ENCODE measurements around the gene HFM1.
"Not testable (repeated sequence)": the region's sequence is repeated elsewhere in the genome, so short reads cannot be mapped to it uniquely, and the experiment has no call there.

HFM1 gene

DNA sequence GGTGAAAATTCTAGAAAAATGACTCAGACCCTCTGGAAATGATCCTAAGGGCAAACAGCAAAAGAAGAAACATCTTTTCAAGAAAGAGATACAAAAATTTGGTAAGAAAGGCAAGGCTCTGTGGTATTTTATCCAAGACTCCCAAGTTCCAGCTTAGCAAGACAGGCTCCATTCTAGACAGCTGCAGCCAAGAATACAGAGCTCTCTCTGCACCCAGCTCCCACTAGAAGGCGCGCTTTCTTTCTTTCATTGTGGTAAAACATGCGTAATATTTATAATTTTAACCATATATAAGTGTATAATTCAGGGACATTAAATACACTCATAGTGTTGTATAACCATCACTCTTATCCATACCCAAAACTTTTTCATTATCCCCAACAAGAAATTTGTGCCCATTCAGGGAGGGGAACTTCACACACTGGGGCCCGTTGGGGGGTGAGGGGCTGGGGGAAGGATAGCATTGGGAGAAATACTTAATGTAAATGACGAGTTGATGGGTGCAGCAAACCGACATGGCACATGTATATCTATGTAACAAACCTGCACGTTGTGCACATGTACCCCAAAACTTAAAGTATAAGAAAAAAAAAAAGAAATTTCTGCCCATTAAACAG lies 2.2 kb upstream of the HFM1 start:
- Histone ChIP-seq H3K4me1 (ENCODE audit: control insufficient read depth, insufficient read depth, low read length) (no peaks in the 10 kb centered on the region), H3K9me3 (ENCODE audit: control insufficient read depth, low read length) (no peaks in the 10 kb centered on the region), H3K36me3 (ENCODE audit: control insufficient read depth, insufficient read depth, low read length) (no peaks in the 10 kb centered on the region), H3K4me3 (ENCODE audit: low read length) (no peak overlapping the region), H3K9ac (ENCODE audit: low read length) (no peak overlapping the region), H3K27me3 (ENCODE audit: control insufficient read depth, insufficient read depth, low read length) (peaks cover 10% of the 10 kb centered on the region)

DNA sequence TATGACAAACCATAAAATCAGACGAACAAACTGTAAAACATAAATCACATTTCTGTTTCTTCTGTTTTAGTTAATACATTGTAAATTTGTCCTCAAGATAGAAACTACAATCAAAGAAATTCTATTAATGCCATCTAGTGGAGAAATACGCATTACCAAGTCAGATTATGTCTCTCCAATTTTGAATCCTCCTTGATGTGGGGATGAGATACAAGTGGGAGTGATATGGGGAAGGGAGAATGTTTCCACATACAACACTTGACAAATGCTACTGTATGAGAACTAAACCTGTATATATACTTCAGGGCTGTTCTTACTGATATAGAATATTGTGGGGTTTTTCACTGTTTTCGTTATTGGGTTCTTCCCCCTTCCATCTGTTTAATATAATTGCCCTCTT lies 2.6 kb downstream of the HFM1 start:
- H3K36me3 ChIP-seq (ENCODE audit: control insufficient read depth, insufficient read depth, low read length) = no peaks in the 10 kb centered on the region
- no peaks in the 10 kb centered on the region for H3K9me3 ChIP-seq (ENCODE audit: control insufficient read depth, low read length)
- no peak overlapping the region for H3K4me3 ChIP-seq (ENCODE audit: low read length)
- peaks cover 10% of the 10 kb centered on the region for H3K27me3 ChIP-seq (ENCODE audit: control insufficient read depth, insufficient read depth, low read length)
- no peak overlapping the region for H3K9ac ChIP-seq (ENCODE audit: low read length)
- H3K4me1 ChIP-seq (ENCODE audit: control insufficient read depth, insufficient read depth, low read length) = no peaks in the 10 kb centered on the region

DNA sequence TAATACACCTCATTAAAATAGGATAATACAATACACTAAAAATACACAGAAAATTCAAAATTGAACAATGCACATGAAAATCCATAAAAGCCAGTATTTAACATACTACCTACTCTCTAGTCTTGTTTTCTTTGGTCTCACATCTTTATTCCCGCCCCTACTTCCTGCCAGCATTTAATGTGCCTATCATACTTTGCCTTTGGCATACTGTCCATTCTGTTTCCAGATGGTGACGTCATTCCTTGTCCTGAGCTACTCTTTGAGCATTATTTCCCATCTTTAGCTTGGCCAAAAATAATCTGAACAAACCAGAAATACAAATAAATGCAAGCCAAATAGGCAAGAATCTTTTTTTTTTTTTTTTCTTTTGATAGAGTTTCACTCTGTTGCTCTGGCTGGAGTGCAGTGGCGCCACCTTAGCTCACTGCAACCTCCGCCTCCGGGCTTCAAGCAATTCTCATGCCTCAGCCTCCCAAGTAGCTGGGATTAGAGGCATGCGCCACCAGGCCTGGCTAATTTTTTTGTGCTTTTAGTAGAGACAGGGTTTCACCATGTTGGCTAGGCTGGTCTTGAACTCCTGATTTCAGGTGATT lies 4.4 kb downstream of the HFM1 start:
- H3K9ac ChIP-seq (ENCODE audit: low read length) = no peak overlapping the region
- H3K4me1 ChIP-seq (ENCODE audit: control insufficient read depth, insufficient read depth, low read length) = no peaks in the 10 kb centered on the region
- H3K4me3 ChIP-seq (ENCODE audit: low read length) = no peak overlapping the region
- no peaks in the 10 kb centered on the region for H3K9me3 ChIP-seq (ENCODE audit: control insufficient read depth, low read length)
- H3K36me3 ChIP-seq (ENCODE audit: control insufficient read depth, insufficient read depth, low read length) = no peaks in the 10 kb centered on the region
- peaks cover 10% of the 10 kb centered on the region for H3K27me3 ChIP-seq (ENCODE audit: control insufficient read depth, insufficient read depth, low read length)

DNA sequence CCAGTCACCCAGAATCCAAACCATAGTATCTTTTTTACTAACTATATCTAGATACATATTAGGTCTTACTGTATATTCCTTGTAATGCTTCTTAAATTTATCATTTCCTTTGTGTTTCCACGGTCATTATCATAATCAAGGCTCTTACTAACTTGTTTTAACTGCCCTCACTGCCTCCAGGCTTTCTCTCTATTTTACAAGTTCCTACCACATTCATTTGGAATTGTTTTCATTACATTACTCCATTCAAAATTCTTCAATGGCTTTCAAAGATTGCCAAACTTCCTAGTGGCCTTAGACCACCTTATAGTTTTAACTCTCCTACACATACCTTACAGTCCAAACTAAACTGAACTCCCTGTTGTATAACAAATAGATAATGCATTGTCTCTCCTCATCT lies 6.3 kb downstream of the HFM1 start:
- no peaks in the 10 kb centered on the region for H3K4me1 ChIP-seq (ENCODE audit: control insufficient read depth, insufficient read depth, low read length)
- no peaks in the 10 kb centered on the region for H3K36me3 ChIP-seq (ENCODE audit: control insufficient read depth, insufficient read depth, low read length)
- H3K27me3 ChIP-seq (ENCODE audit: control insufficient read depth, insufficient read depth, low read length) = no peaks in the 10 kb centered on the region
- H3K9me3 ChIP-seq (ENCODE audit: control insufficient read depth, low read length) = no peaks in the 10 kb centered on the region
- H3K9ac ChIP-seq (ENCODE audit: low read length) = no peak overlapping the region
- H3K4me3 ChIP-seq (ENCODE audit: low read length) = no peak overlapping the region

DNA sequence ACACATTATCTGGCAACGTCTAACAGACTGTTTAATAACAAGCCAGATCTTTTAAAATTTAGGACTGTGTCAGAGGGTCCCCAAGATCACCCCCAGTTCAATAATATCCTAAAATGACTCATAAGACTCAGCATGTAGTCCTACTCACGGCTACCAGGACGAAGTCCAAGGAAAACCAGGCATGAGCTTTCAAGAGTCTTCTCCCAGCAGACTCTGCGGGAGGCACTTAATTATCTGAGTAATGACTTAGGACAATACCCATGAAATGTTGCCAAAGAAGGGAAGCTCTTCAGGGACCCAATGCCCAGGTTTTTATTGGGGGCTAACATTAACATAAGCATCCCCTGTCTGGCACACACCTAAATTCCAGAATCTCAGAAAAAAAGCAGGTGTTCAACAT lies 7.0 kb downstream of the HFM1 start:
- H3K4me3 ChIP-seq (ENCODE audit: low read length) = no peak overlapping the region
- no peak overlapping the region for H3K9ac ChIP-seq (ENCODE audit: low read length)
- no peaks in the 10 kb centered on the region for H3K9me3 ChIP-seq (ENCODE audit: control insufficient read depth, low read length)
- H3K27me3 ChIP-seq (ENCODE audit: control insufficient read depth, insufficient read depth, low read length) = no peaks in the 10 kb centered on the region
- H3K36me3 ChIP-seq (ENCODE audit: control insufficient read depth, insufficient read depth, low read length) = no peaks in the 10 kb centered on the region
- H3K4me1 ChIP-seq (ENCODE audit: control insufficient read depth, insufficient read depth, low read length) = no peaks in the 10 kb centered on the region

DNA sequence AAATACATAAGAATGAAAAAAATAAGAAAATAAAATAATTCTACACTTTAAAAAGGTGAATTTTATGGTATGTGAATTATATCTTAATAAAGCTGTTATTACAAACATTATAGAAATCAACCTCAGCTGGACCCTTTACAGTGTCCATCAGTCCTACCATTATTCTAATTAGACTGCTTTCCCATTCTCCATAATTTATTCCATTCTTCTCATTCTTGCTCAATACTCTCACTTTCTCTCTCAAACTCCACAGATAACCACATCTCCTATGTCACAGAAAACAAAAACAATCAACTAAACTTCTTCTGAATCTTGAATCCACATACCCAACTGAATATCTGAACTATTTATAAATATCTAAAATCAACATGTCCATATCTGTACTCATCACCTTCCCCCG lies 11.6 kb downstream of the HFM1 start:
- H3K9ac ChIP-seq (ENCODE audit: low read length) = no peak overlapping the region
- no peaks in the 10 kb centered on the region for H3K9me3 ChIP-seq (ENCODE audit: control insufficient read depth, low read length)
- no peaks in the 10 kb centered on the region for H3K4me1 ChIP-seq (ENCODE audit: control insufficient read depth, insufficient read depth, low read length)
- H3K36me3 ChIP-seq (ENCODE audit: control insufficient read depth, insufficient read depth, low read length) = no peaks in the 10 kb centered on the region
- H3K4me3 ChIP-seq (ENCODE audit: low read length) = no peak overlapping the region
- H3K27me3 ChIP-seq (ENCODE audit: control insufficient read depth, insufficient read depth, low read length) = no peaks in the 10 kb centered on the region

DNA sequence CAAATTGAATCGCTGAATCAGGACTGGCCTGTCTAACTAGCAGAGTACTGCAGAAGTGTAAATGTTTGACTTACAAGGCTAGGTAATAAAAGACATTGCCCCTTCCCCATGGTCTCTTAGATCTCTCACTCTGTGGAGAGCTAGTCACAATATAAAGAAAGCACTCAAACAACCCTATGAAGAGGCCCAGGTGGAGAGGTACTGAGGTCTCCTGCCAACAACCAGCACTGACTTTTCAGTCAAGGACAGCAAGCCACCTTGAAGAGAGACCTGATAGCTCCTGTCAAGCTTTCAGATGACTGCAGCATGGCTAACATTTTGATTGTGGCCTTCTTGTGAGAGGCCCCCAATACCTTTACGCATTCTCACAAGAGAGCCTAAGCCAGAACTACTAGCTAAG lies 18.5 kb downstream of the HFM1 start:
- H3K9me3 ChIP-seq (ENCODE audit: control insufficient read depth, low read length) = no peaks in the 10 kb centered on the region
- H3K9ac ChIP-seq (ENCODE audit: low read length) = no peak overlapping the region
- no peaks in the 10 kb centered on the region for H3K27me3 ChIP-seq (ENCODE audit: control insufficient read depth, insufficient read depth, low read length)
- H3K4me1 ChIP-seq (ENCODE audit: control insufficient read depth, insufficient read depth, low read length) = no peaks in the 10 kb centered on the region
- H3K4me3 ChIP-seq (ENCODE audit: low read length) = no peak overlapping the region
- no peaks in the 10 kb centered on the region for H3K36me3 ChIP-seq (ENCODE audit: control insufficient read depth, insufficient read depth, low read length)

DNA sequence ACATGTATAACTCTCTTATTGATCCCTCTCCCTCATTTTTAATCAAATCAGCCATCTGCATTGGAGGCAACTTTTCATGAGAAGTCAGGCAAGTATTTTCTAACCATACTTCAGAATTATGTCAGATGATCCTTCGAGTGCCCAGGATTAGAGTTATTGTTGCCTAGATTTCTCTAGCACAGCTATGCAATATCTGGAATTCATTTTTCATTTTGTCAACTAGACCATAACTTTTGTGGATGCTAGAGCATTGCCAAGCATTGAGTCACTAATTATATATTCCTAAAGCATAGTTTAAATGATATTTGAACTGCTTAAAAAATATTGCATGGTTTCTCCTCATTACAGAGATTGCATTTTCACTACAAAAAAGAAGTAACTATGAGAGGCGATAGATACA lies 21.2 kb downstream of the HFM1 start:
- no peaks in the 10 kb centered on the region for H3K4me1 ChIP-seq (ENCODE audit: control insufficient read depth, insufficient read depth, low read length)
- no peak overlapping the region for H3K9ac ChIP-seq (ENCODE audit: low read length)
- no peaks in the 10 kb centered on the region for H3K36me3 ChIP-seq (ENCODE audit: control insufficient read depth, insufficient read depth, low read length)
- no peaks in the 10 kb centered on the region for H3K27me3 ChIP-seq (ENCODE audit: control insufficient read depth, insufficient read depth, low read length)
- no peaks in the 10 kb centered on the region for H3K9me3 ChIP-seq (ENCODE audit: control insufficient read depth, low read length)
- H3K4me3 ChIP-seq (ENCODE audit: low read length) = no peak overlapping the region

DNA sequence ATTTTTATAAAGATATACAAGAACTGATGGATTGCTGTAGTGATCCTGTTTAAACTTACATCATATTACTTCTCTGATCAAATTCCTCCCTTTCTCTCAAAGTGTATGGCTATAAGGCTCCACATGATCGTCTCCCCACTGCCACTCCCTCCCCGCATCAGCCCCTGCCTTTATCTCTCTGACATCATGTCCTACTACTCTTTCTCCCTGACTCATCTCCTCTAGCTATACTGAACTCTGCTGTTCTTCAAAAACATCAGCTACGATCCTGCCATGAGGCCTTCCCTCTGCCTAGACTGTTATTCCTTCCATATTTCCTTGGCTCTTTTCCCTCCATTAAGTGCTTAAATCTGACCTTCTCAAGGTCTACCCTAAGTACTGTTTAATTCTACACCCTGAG lies 22.8 kb downstream of the HFM1 start:
- no peaks in the 10 kb centered on the region for H3K27me3 ChIP-seq (ENCODE audit: control insufficient read depth, insufficient read depth, low read length)

DNA sequence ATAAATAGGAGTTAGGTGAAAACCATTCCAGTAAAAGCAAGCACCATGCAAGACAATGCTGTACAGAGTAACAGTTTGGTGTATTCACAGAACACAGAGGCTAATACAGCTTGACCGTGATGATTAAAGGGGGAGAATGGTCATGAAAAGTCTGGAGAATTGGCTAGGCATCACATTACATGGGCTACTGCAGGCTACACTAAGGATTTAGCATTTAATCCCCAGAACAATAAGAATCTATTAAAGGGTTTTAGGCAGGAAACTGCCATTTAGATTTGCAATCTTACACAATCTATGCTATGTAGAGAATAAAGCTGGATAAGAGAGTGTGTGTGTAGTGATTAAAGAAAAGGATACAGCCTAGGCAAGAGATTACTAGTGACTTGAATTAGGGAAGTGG lies 30.6 kb downstream of the HFM1 start:
- H3K4me3 ChIP-seq (ENCODE audit: low read length) = no peak overlapping the region
- H3K9ac ChIP-seq (ENCODE audit: low read length) = no peak overlapping the region
- no peaks in the 10 kb centered on the region for H3K27me3 ChIP-seq (ENCODE audit: control insufficient read depth, insufficient read depth, low read length)
- H3K4me1 ChIP-seq (ENCODE audit: control insufficient read depth, insufficient read depth, low read length) = no peaks in the 10 kb centered on the region
- no peaks in the 10 kb centered on the region for H3K9me3 ChIP-seq (ENCODE audit: control insufficient read depth, low read length)
- no peaks in the 10 kb centered on the region for H3K36me3 ChIP-seq (ENCODE audit: control insufficient read depth, insufficient read depth, low read length)

More for the DNA sequence above, 22.8 kb downstream of the HFM1 start:
- H3K4me3 ChIP-seq (ENCODE audit: low read length) = no peak overlapping the region
- no peaks in the 10 kb centered on the region for H3K9me3 ChIP-seq (ENCODE audit: control insufficient read depth, low read length)
- H3K4me1 ChIP-seq (ENCODE audit: control insufficient read depth, insufficient read depth, low read length) = no peaks in the 10 kb centered on the region
- no peak overlapping the region for H3K9ac ChIP-seq (ENCODE audit: low read length)
- H3K36me3 ChIP-seq (ENCODE audit: control insufficient read depth, insufficient read depth, low read length) = no peaks in the 10 kb centered on the region

DNA sequence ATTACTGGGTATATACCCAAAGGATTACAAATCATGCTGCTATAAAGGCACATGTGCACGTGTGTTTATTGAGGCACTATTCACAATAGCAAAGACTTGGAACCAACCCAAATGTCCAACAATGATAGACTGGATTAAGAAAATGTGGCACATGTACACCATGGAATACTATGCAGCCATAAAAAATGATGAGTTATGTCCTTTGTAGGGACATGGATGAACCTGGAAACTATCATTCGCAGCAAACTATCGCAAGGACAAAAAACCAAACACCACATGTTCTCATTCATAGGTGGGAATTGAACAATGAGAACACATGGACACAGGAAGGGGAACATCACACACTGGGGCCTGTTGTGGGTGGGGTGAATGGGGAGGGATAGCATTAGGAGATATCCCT lies 32.4 kb downstream of the HFM1 start:
- H3K27me3 ChIP-seq (ENCODE audit: control insufficient read depth, insufficient read depth, low read length); H3K4me1 ChIP-seq (ENCODE audit: control insufficient read depth, insufficient read depth, low read length); H3K4me3 ChIP-seq (ENCODE audit: low read length); H3K36me3 ChIP-seq (ENCODE audit: control insufficient read depth, insufficient read depth, low read length); H3K9me3 ChIP-seq (ENCODE audit: control insufficient read depth, low read length); H3K9ac ChIP-seq (ENCODE audit: low read length): not testable (repeated sequence)

DNA sequence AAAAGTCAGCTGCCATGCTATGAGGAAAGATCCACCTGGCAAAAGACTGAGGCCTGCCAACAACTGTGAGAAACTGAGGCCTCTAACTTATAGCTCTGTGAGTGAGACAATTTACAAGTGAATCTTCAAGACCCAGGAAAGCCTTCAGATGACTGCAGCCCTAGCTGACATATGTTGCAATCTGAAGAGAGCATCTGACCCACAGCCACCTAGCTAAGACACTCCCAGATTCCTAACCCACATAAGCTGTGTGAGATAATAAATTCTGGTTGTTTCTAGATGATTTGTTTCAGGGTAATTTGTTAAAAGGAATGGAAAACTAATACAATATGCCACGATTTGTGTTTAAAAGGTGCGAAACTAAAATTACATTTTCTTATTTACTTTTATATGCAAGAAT lies 55.1 kb downstream of the HFM1 start:
- H3K27me3 ChIP-seq (ENCODE audit: control insufficient read depth, insufficient read depth, low read length) = no peaks in the 10 kb centered on the region
- no peaks in the 10 kb centered on the region for H3K9me3 ChIP-seq (ENCODE audit: control insufficient read depth, low read length)
- H3K9ac ChIP-seq (ENCODE audit: low read length) = no peak overlapping the region
- no peaks in the 10 kb centered on the region for H3K4me1 ChIP-seq (ENCODE audit: control insufficient read depth, insufficient read depth, low read length)
- H3K36me3 ChIP-seq (ENCODE audit: control insufficient read depth, insufficient read depth, low read length) = no peaks in the 10 kb centered on the region
- H3K4me3 ChIP-seq (ENCODE audit: low read length) = no peak overlapping the region

DNA sequence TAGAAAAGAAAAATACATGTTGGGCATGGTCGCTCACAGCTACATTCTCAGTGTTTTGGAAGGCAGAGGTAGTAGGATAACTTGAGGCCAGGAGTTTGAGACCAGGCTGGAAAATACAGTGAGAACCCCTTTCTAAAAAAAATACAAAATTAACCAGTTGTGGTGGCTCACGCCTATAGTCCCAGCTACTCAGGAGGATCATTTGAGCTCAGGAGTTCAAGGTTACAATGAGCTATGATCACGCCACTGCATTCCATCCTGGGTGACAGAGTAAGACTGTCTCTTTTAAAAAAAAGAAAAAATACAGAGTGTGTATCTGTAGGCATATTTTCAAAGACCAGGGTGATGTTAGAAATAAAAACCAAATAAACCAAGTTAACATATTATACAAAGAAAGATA lies 57.8 kb downstream of the HFM1 start:
- Histone ChIP-seq H3K4me1 (ENCODE audit: control insufficient read depth, insufficient read depth, low read length) (no peaks in the 10 kb centered on the region), H3K27me3 (ENCODE audit: control insufficient read depth, insufficient read depth, low read length) (no peaks in the 10 kb centered on the region), H3K36me3 (ENCODE audit: control insufficient read depth, insufficient read depth, low read length) (no peaks in the 10 kb centered on the region), H3K9ac (ENCODE audit: low read length) (no peak overlapping the region), H3K4me3 (ENCODE audit: low read length) (no peak overlapping the region), H3K9me3 (ENCODE audit: control insufficient read depth, low read length) (no peaks in the 10 kb centered on the region)
